ENCODE measurements around the gene LXN. TPM values are rescaled to one million over a fixed set of nuclear protein-coding genes. Genes with fewer than 3 reads are reported as not detected.
"Not testable (repeated sequence)": the region's sequence is repeated elsewhere in the genome, so short reads cannot be mapped to it uniquely, and the experiment has no call there.

LXN gene
- total RNA-seq, 2 experiments from 2014 or later, result 7.1 to 7.8 TPM

- Mint-ChIP-seq H3K36me3 (ENCODE audit: low read depth) (peaks cover 30% of the 10 kb centered on the region), H3K4me1 (ENCODE audit: low read depth) (peaks cover 2% of the 10 kb centered on the region), H3K9me3 (no peaks in the 10 kb centered on the region), H3K27me3 (no peaks in the 10 kb centered on the region), H3K4me3 (no peak overlapping the region), H3K27ac (no peak overlapping the region)
- ChIA-PET POLR2A (no interaction called here), CTCF (interaction anchor here (2.0 to 2.3 kb wide), 2 partner anchors 9 to 24 kb away, joined by 5 to 7 read pairs; no protein-coding TSS in a partner anchor)
- no peak for ATAC-seq
- DNase-seq, result no peak
- TF ChIP-seq CTCF (IDR thresholded peaks at IDR 0.05), result no peak
- intact Hi-C loops (cut with micrococcal nuclease), result no loop called here
Observed at GRCh38 chr3:158703566-158703965, 31.1 kb upstream of the LXN start.

GRCh38 chr3:158702815-158703481 lies 30.5 kb upstream of the LXN start:
- H3K27me3 Mint-ChIP-seq, result no peaks in the 10 kb centered on the region
- no peaks in the 10 kb centered on the region for H3K9me3 Mint-ChIP-seq
- intact Hi-C loops (cut with micrococcal nuclease), result no loop called here
- H3K36me3 Mint-ChIP-seq (ENCODE audit: low read depth), result peaks cover 28% of the 10 kb centered on the region
- ChIA-PET CTCF (interaction anchor here (2.0 kb wide), 1 partner anchor 8 kb away, joined by 5 read pairs; no protein-coding TSS in a partner anchor), POLR2A (no interaction called here)
- no peak for ATAC-seq
- no peak for DNase-seq
- H3K27ac Mint-ChIP-seq, result no peak overlapping the region
- TF ChIP-seq CTCF (IDR thresholded peaks at IDR 0.05), result no peak
- H3K4me1 Mint-ChIP-seq (ENCODE audit: low read depth), result peaks cover 2% of the 10 kb centered on the region
- H3K4me3 Mint-ChIP-seq, result no peak overlapping the region

- no peak for ATAC-seq
- POLR2A ChIA-PET, result no interaction called here
- no peak overlapping the region for H3K27ac Mint-ChIP-seq
Observed at GRCh38 chr3:158701420-158702065, 29.1 kb upstream of the LXN start.

GRCh38 chr3:158700559-158700958 lies 28.1 kb upstream of the LXN start:
- H3K27ac Mint-ChIP-seq, result no peak overlapping the region
- intact Hi-C loops (cut with micrococcal nuclease), result no loop called here
- CTCF ChIA-PET, result no interaction called here
- H3K4me1 Mint-ChIP-seq (ENCODE audit: low read depth), result peaks cover 2% of the 10 kb centered on the region
- no peak overlapping the region for H3K4me3 Mint-ChIP-seq
- DNase-seq (no peak), ATAC-seq (no peak)
- H3K36me3 Mint-ChIP-seq (ENCODE audit: low read depth), result peaks cover 21% of the 10 kb centered on the region
- H3K27me3 Mint-ChIP-seq, result no peaks in the 10 kb centered on the region
- POLR2A ChIA-PET, result no interaction called here
- TF ChIP-seq CTCF (IDR thresholded peaks at IDR 0.05), result no peak
- no peaks in the 10 kb centered on the region for H3K9me3 Mint-ChIP-seq

More at GRCh38 chr3:158701420-158702065, 29.1 kb upstream of the LXN start:
- TF ChIP-seq CTCF (IDR thresholded peaks at IDR 0.05), result no peak
- H3K27me3 Mint-ChIP-seq, result no peaks in the 10 kb centered on the region
- no peaks in the 10 kb centered on the region for H3K9me3 Mint-ChIP-seq
- intact Hi-C loops (cut with micrococcal nuclease), result no loop called here
- no peak for DNase-seq
- H3K4me1 Mint-ChIP-seq (ENCODE audit: low read depth), result peaks cover 2% of the 10 kb centered on the region
- peaks cover 25% of the 10 kb centered on the region for H3K36me3 Mint-ChIP-seq (ENCODE audit: low read depth)
- CTCF ChIA-PET, result interaction anchor here (1.2 kb wide), 1 partner anchor 43 kb away, joined by 4 read pairs; no protein-coding TSS in a partner anchor
- no peak overlapping the region for H3K4me3 Mint-ChIP-seq

GRCh38 chr3:158696618-158697017 lies 24.2 kb upstream of the LXN start:
- TF ChIP-seq CTCF (IDR thresholded peaks at IDR 0.05), result no peak
- no peak for ATAC-seq
- Mint-ChIP-seq H3K9me3 (peaks cover 1% of the 10 kb centered on the region), H3K27ac (no peak overlapping the region), H3K4me3 (no peak overlapping the region), H3K27me3 (no peaks in the 10 kb centered on the region), H3K4me1 (ENCODE audit: low read depth) (no peaks in the 10 kb centered on the region), H3K36me3 (ENCODE audit: low read depth) (peaks cover 35% of the 10 kb centered on the region)
- intact Hi-C loops (cut with micrococcal nuclease), result no loop called here
- POLR2A ChIA-PET, result no interaction called here
- no peak for DNase-seq
- CTCF ChIA-PET, result interaction anchor here (0.7 kb wide), 1 partner anchor 95 kb away, joined by 3 read pairs; no protein-coding TSS in a partner anchor

- H3K4me3 Mint-ChIP-seq; intact Hi-C loops (cut with micrococcal nuclease); ATAC-seq; DNase-seq; H3K4me1 Mint-ChIP-seq (ENCODE audit: low read depth); H3K27me3 Mint-ChIP-seq; H3K9me3 Mint-ChIP-seq; H3K27ac Mint-ChIP-seq: not testable (repeated sequence)
- CTCF ChIA-PET, result interaction anchor here (0.8 to 1.2 kb wide), 2 partner anchors 16 to 34 kb away, joined by 3 to 4 read pairs; no protein-coding TSS in a partner anchor
- H3K36me3 Mint-ChIP-seq (ENCODE audit: low read depth), result peaks cover 43% of the 10 kb centered on the region
- POLR2A ChIA-PET, result interaction anchor here (0.8 kb wide), 1 partner anchor 19 kb away, joined by 3 read pairs; no protein-coding TSS in a partner anchor
Observed at GRCh38 chr3:158693866-158694456, 21.5 kb upstream of the LXN start.
